ENCODE measurements around the gene PLCD3. TPM values are rescaled to one million over a fixed set of nuclear protein-coding genes. Genes with fewer than 3 reads are reported as not detected.

PLCD3 gene
- total RNA-seq, 1 donor from 2014 or later, result 2.9 TPM

DNA sequence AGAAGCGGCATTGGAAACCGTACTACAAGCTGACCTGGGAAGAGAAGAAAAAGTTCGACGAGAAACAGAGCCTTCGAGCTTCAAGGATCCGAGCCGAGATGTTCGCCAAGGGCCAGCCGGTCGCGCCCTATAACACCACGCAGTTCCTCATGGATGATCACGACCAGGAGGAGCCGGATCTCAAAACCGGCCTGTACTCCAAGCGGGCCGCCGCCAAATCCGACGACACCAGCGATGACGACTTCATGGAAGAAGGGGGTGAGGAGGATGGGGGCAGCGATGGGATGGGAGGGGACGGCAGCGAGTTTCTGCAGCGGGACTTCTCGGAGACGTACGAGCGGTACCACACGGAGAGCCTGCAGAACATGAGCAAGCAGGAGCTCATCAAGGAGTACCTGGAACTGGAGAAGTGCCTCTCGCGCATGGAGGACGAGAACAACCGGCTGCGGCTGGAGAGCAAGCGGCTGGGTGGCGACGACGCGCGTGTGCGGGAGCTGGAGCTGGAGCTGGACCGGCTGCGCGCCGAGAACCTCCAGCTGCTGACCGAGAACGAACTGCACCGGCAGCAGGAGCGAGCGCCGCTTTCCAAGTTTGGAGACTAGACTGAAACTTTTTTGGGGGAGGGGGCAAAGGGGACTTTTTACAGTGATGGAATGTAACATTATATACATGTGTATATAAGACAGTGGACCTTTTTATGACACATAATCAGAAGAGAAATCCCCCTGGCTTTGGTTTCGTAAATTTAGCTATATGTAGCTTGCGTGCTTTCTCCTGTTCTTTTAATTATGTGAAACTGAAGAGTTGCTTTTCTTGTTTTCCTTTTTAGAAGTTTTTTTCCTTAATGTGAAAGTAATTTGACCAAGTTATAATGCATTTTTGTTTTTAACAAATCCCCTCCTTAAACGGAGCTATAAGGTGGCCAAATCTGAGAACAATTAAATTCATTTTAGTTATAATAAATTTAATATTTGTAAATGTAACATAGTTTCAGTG lies 17.7 kb upstream of the PLCD3 start:
- intact Hi-C loops (cut with micrococcal nuclease), result loop anchor here (5.0 kb wide), 1 partner anchor 1042 kb away; the partner anchor contains the start of gene KANSL1

DNA sequence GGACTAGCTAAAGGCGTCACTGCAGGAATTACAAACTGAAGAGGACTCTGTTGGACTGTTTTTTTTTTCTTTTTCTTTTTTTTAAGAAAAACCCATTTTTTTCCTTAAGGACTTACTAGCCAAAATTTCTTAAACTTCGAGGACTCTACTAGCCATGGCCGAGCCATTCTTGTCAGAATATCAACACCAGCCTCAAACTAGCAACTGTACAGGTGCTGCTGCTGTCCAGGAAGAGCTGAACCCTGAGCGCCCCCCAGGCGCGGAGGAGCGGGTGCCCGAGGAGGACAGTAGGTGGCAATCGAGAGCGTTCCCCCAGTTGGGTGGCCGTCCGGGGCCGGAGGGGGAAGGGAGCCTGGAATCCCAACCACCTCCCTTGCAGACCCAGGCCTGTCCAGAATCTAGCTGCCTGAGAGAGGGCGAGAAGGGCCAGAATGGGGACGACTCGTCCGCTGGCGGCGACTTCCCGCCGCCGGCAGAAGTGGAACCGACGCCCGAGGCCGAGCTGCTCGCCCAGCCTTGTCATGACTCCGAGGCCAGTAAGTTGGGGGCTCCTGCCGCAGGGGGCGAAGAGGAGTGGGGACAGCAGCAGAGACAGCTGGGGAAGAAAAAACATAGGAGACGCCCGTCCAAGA lies 16.8 kb upstream of the PLCD3 start:
- intact Hi-C loops (cut with micrococcal nuclease), result loop anchor here (5.0 kb wide), 1 partner anchor 1043 kb away; the partner anchor contains the start of gene KANSL1

DNA sequence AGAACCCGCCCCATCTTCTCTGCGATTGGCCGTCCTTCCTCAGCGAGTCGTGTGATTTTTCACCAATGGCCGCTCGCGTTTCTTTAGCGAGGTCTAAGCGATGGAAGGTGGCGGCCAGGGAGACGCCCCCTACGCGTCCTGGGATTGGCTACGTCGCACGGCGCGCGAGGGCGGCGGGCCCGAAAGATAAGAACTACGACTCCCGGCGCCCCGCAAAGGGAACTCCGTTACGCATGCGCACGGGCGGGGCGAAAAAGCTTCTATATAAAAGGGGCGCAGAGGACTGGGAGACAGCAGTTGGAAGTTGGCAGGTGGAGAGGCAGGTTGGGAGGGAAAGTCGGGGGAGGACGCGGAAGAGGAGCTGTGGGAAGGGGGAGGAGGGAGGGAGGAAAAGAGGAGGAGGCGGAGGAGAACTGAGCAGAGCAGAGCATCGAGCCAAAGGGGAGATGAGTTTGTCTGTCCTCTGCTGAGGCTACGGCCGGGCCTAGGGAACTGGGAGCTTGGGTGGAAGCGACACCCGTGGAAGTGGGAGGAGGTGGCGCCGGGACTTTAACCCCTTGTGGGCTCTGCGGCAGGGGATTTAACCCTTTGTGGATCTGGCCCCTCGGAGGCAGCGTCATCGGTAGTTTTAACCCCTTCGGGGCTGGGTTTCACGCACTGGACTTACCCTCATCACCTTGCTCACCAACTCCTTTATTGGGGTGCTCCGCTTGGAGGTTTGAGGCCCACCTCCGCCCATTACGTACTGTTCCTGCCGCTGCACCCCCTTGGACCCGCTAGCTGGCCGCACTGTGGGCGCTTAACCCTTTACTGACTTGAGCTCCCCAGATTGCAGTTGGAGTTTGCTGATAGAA lies 16.1 kb upstream of the PLCD3 start, which contains the start of gene HEXIM1:
TSS of gene HEXIM1 (plus strand) at position 293 of the 854 bp plus-strand sequence. CDS start 716 bp downstream, outside the sequence.
- intact Hi-C loops (cut with micrococcal nuclease), result loop anchor here (1.0 to 5.0 kb wide), 9 partner anchors 13 to 1044 kb away; partner anchors contain the start of genes ACBD4, HEXIM2, KANSL1 and MAP3K14

DNA sequence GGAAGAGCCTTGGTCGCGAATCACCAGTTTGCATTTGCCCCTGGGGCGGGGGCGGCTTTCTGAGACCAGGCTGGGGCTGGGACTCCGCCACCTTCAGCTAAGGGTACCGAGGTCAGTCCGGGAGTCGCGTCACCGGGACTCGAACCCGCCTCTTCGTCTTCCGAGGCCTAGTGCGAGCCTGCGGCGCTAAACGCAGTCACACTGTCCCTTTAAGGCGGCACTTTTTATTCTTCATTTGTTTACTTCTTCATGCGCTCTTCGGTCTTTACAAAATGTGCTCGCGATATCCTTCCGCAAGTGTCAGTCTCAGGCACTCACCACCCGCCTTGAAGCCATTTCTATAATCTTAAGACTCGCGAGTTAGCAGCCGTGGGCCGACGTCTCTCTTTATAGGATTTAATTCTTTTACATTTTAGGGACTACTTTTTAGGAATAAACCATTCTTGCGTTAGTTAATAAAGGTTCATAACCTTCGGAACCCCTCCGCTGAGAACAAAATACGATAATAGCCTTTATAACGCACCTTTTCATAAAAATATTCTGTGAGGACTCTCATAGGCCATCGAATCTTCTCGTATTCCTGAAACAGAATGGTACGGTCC lies 15.4 kb upstream of the PLCD3 start:
- intact Hi-C loops (cut with micrococcal nuclease), result loop anchor here (1.0 to 5.0 kb wide), 9 partner anchors 12 to 1045 kb away; partner anchors contain the start of genes ACBD4, HEXIM2, KANSL1 and MAP3K14

DNA sequence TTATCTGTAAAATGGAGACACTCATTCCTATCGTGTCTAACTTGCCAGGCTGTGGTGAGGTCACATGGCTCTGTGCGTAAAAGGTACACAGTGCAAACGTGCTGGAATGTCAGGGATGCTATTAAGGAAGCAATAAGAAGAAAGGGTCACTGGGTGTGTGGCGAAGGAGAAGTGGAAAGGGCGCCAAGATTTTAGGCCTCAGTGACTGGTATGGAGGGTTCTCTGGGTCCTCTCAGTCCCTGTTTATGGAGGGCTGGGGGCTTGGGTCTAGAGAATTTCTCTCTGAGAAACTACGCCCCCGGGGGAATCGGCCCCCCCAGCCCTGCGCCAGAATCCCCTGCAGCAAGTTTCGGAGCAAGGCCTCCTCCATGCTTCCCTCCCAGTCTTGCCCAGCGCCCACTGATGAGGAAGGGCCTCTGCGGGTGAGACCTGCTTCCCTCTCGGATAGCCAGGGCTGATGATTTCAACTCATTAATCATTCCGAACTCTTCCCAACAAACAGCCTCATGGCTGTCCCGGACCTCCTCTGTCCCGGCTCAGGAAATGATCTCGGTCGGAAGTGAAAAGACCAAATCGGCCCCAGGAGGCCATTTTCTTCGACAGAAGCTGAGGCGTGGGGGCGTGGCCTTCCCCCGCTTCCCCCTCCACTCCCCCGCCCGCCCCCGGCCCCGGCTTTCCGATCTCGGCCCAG lies 14.7 kb upstream of the PLCD3 start:
- intact Hi-C loops (cut with micrococcal nuclease), result loop anchor here (5.0 kb wide), 1 partner anchor 1045 kb away; the partner anchor contains the start of gene KANSL1

DNA sequence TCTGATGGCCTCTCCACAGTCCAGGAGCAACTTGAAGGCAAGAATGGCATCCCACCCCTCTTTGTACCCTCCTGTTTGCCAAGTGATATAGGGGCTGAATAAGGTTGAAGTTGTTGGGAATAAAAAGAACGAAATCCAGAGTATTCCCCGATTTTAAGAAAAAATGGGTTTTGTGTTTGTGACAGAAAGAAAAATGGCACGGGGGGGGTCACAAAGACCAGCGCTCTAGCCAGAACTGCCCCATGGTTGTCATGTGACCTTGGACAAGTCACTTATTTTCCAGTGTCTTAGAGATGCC lies 14.2 kb upstream of the PLCD3 start:
- intact Hi-C loops (cut with micrococcal nuclease), result loop anchor here (5.0 kb wide), 1 partner anchor 1046 kb away; the partner anchor contains the start of gene KANSL1

DNA sequence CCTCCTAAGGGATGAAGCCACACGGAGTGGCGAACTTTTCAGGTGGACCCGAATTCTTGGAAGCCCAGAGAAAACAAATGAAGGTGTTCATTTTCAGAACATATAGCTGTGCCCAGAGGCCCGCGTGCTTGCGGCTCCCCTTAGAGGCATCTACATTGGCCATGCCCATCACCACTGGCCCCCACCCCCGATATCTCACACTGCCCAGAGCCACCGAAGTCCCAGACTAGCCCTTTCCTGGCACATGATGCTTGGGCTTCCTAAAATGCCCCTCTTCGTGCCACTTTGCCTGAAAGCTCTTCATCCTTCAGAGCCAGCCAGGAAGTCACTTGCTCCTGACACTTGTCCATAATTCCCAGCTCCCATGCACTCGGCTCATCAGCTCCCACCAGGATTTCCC lies 13.9 kb upstream of the PLCD3 start:
- intact Hi-C loops (cut with micrococcal nuclease), result loop anchor here (5.0 kb wide), 1 partner anchor 1046 kb away; the partner anchor contains the start of gene KANSL1

DNA sequence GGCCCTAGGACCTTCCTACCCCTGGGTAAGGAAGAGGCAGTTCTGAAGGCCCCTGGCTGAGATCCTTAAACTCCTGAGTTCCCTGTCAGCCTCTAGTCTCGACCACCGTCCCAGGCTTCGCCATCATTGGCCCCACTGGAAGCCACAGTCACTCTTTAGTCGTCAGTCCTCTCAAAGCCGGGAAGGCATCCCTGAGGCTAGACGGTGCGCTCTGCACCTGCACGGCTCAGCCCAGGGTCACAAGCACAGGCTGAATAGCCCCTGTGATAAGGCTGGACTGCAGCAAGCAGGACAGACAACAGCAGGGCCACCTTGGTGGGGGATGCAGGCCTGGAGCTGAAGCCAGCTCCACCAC lies 12.7 kb upstream of the PLCD3 start:
- intact Hi-C loops (cut with micrococcal nuclease), result loop anchor here (5.0 kb wide), 1 partner anchor 1047 kb away; the partner anchor contains the start of gene KANSL1

DNA sequence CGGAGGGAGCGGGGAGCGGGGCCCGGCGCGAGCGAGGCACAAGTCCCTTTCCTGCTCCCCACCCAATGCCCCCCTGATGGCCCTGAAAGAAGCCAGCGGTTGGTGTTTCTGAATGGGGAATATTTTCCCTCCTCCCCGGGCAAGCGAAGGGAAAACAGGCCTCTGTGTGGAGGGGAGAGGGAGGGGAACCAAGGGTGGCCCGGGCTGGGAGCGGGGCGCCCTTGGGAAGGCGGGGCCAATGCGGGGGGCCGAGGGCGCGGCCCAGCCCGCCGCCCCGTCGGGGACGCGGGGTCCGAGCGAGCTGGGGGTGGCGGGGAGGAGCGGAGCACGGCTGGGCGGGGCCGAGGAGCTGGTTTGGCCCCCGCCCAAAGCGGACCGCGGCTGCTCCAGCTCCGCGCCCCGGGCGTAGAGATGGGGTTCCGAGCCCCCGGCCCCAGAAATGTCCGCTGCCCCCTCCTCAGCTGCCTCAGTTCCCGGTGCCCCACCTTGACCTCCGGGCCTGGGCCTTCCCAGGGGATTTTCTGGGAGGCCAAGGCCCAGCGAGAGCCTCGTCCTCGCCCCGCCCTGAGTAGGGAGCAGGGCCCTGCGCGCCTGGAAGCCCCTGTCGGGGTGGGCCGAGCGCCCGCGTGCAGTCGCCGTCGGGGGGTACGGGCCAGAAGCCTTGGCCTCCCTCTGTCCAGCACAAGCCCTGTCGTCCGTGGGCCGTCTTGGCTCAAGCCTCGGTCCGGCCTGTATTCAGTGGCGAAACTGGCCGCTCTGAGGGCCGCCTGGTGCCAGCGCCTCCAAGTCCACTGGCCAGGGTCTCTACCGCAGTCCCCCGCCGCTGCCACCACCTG lies 12.1 kb upstream of the PLCD3 start:
- intact Hi-C loops (cut with micrococcal nuclease), result loop anchor here (5.0 kb wide), 1 partner anchor 1048 kb away; the partner anchor contains the start of gene KANSL1

DNA sequence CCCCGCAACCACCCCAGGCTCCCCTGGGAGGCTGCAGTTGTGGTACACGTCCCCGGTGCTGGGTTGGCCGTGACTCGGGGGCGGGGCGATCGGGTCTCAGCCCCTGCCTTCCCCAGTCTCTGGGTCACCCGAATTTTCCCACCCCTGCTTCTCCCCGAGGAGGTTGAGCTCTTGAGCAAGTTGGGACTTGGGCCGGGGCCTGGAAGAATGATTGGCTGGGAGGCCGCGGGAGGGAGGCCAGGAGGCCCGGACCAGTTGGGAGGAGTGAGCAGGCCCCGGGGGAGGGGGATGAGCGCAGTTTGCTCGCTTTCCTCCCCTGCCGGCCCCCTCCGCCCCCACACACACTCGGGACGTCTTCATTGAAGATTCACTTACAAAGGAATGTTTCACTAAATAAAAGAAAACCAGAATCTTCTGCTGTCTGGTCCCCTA lies 11.5 kb upstream of the PLCD3 start:
- intact Hi-C loops (cut with micrococcal nuclease), result no loop called here

DNA sequence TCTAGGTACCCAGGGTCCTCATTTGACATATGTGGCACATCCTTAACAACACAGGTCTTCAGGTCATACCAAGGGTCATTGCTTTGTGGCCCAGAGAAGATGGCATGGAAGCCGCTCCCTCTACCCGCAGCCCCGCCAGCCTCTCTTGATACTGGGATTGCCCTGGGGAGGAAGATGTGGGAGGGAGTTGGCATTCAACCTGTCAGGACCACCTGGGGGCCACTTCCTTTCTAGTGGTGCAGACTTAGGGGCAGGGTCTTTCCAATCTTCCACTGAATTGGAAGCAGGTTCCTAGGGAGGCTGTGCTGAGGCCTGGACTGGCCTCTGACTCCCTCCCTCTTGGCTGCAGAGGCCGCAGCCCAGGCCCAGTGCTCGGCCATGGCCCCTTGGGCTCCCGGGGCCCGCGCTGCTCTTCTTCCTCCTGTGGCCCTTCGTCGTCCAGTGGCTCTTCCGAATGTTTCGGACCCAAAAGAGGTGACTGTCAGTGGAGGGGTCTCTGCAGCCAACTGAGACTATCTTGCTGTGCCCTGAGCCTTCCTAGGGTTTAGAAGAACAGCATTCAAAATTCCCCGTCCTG lies 10.9 kb upstream of the PLCD3 start:
- intact Hi-C loops (cut with micrococcal nuclease), result no loop called here

DNA sequence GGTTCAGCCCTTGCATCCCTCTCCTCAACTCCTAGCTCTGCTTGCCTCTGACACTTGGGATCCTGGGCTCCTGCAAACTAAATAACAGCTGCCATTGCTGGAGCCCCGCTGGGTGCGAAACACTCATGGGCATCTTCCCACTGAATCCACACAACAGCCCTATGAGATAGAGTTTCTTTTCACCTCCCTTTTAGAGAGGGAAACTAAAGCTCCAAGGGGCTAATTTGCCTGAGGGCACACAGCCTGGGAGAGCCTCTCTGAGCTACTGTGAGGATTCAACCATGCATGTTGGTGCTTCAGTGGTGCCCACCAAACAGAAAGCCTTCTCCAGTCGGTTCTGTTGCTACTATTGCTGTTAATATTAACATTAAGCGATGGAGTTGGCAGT lies 7.2 kb upstream of the PLCD3 start:
- intact Hi-C loops (cut with micrococcal nuclease), result no loop called here

DNA sequence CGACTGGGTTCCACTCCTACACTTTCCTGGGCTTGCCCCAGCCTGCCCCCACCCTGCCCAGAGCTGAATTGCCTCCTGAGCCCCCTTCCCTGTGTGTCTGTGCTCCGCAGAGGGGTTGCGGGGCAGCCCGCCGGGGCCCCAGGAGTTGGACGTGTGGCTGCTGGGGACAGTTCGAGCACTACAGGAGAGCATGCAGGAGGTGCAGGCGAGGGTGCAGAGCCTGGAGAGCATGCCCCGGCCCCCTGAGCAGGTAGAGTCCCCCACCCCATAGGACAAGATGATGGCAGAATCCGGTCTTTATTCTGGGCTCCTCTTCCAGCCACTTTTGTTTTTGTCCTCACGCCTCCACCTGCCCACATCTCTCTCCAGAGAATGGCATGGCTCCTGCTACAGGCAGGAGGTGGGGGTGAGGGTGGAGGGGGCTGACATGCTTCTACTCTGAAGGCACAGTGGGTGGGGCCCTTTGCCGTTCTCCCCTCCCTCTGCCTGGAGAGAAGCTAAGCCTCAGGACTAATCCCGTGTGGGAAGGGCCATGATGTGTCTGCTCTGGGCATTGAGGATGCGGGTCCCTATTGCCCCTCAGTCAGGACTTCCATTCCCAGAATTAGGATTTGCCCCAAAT lies 6.7 kb upstream of the PLCD3 start:
- intact Hi-C loops (cut with micrococcal nuclease), result no loop called here

DNA sequence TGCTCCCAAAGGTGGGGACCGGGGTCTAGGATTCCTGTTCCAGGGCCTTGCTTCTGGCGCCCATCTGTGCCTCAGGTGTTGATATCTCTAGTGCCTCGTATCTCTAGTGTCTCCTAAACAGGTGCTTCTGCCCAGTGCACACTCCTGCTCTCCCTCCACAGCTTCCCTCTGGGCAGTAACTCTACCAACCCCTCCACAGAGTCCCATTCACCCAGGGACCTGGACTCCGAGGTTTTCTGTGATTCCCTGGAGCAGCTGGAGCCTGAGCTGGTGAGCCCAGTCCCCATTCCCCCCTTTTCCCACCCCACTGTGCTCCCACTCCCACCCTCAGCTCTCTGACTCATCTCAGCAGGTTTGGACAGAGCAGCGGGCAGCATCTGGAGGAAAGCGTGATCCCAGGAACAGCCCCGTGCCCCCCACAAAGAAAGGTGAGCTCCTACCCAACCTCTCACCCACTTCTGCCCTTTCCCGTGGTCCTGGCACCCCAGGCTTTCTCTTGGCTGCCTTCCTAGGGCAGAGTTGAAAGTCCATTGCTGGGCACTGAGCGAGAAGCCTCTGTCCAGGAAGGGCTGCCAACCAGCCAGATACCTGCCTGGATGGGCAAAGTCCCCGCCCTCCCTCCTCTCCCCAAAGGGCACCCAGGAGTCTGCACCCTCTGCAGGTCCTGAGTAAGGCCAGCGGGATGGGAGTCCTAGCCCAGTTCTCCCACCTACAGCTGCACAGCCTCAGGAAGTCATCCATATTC lies 5.4 kb upstream of the PLCD3 start:
- intact Hi-C loops (cut with micrococcal nuclease), result no loop called here

DNA sequence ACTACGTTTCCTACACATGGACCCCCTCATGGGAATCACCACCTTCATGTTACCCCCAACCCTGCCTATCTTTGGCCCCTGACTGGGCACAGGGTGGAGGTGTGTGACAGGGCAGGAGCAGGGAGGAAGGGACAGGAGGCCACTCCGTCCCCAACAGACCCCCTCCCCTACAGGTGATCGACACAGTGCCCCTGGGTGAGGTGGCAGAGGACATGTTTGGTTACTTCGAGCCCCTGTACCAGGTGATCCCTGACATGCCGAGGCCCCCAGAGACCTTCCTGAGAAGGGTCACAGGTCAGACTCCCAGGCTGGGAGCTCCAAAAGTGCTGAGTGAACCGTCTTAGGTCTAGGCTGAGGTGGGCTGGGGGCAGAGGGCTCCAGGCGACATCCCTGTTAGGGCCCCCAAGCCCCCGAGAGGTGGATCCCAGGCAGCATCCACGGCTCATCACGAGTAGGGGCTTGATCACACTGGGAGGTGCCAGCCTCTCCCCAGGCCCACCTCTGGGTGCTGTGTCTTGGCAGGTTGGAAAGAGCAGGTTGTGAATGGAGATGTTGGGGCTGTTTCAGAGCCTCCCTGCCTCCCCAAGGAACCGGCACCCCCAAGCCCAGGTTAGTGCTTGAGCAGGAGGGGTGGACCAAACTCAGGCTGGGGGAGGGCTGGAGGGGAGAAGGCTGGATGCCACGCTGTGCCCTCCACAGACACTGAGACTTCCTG lies 4.7 kb upstream of the PLCD3 start:
- intact Hi-C loops (cut with micrococcal nuclease), result no loop called here

DNA sequence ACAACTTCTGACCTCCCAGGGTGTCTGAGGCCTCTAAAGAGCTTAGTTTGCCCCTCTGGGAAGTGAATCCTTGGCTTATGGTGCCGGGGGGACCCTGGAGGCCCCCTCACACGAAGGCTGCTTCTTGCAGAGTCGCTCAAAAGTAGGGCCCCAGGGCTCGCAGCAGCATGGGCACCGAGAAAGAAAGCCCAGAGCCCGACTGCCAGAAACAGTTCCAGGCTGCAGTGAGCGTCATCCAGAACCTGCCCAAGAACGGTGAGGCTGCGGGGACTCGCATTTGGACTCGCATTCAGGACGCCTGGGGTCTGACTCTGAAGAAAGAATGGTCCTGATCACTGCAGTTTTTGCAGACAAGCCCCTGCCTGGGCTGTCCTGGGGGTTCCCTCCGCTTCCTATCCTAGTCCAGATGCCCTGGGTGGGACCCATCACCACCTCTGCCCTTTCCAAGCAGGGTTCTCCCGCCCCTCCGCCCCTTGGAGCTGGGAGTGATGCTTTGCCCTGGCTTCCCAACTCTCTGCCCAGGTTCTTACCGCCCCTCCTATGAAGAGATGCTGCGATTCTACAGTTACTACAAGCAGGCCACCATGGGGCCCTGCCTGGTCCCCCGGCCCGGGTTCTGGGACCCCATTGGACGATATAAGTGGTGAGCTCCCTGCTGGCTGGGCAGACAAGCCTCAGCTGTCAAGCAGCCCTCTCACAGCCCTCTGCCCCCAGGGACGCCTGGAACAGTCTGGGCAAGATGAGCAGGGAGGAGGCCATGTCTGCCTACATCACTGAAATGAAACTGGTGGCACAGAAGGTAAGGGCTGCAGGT lies 3.9 kb upstream of the PLCD3 start:
- intact Hi-C loops (cut with micrococcal nuclease), result loop anchor here (1.0 to 2.0 kb wide), 12 partner anchors 12 to 249 kb away; partner anchors contain the start of genes C1QL1, EFTUD2, HEXIM1 and HEXIM2
